IPS-18c (cell line): Measurements from ENCODE around the gene CH25H.

Experiments
- H3K4me3 ChIP-seq: 2 replicates; pipeline ENCODE4 v1.7.0; 2013; ENCODE audit warnings: low read depth, mild to moderate bottlenecking, low read length, moderate library complexity; ENCODE audit not compliant: insufficient read depth
- H3K9me3 ChIP-seq: one replicate; pipeline ENCODE4 v1.6.1; 2013; ENCODE audit warnings: mild to moderate bottlenecking, low read length, moderate library complexity; ENCODE audit not compliant: control insufficient read depth, insufficient read depth

The CH25H gene

DNA sequence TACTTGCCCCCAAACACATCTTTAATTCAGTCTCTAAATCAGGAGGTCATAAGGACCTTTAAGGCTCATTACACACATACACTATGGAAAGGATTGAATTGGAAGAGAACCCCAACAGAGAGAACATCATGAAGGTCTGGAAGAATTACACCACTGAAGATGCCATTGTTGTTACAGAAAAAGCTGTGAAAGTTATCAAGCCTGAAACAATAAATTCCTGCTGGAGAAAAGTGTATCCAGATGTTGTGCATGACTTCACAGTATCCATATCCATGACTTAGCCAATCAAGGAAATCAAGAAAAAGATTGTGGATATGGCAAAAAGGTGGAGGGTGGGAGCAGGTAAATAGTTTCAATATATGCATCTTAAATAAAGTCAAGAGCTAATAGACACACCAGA, 30.7 kb upstream of the CH25H start:
- H3K9me3 ChIP-seq: no peaks in the 10 kb centered on the region
- no peak overlapping the region for H3K4me3 ChIP-seq

DNA sequence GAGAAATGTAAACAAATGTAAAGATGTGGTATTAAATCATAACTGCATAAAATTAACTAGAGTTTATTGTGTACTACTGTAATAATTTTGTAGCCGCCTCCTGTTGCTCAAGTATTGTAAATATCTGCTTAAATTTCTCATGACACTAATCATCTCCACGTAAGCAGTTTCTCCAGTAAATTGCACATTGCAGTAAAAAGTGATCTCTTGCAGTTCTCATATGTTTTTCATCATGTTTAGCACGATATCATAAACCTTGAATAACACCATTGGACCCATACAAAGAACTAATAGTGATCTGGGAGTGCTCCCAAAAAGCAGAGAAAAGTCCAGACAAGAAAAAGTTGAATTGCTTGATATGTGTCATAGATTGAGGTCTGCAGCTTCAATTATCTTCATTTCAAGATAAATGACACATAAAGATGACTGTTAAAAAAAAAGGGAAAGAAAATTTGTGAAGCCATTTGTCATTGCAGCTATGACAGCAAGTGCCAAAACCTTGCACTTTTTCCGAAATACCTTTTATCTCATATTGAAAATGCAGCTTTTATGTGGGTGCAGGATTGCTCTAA, 29.2 kb upstream of the CH25H start:
- no peak overlapping the region for H3K4me3 ChIP-seq
- H3K9me3 ChIP-seq: no peaks in the 10 kb centered on the region

DNA sequence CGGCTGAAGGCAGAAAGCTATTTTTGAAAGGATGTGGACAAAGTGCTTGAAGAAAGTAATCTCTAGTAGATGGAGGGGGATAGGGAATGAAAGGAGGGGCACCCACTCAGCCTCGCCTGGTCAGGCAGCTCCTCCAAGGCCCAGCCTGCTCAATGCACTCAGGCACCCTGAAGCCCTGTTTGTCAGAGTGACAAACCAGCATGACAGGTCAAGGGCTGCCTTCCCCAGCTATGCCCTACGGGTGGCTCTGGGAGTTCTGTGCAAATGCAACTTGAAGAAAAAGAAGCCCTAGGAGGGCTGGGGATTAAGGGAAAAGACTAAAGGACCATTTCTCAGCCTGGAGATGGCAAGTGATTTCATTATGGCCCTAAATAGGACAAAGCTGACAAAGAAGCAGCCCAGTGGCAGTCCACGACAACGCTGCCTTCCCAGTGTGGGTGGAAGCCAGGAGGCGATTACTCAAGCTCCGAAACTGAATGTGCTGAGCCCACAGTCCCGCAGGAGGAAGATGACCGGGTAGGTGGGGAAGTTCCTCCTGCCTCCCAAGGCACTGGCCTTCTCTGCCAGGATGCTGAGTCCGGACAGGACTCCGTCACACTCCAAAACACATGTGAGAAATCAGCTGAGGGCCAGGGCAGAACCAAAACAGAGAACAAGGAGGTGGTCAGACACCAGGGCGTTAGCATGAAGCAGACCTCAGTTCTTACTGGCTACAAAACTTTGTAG, 28.1 kb upstream of the CH25H start:
- Histone ChIP-seq H3K4me3 (no peak overlapping the region), H3K9me3 (no peaks in the 10 kb centered on the region)

DNA sequence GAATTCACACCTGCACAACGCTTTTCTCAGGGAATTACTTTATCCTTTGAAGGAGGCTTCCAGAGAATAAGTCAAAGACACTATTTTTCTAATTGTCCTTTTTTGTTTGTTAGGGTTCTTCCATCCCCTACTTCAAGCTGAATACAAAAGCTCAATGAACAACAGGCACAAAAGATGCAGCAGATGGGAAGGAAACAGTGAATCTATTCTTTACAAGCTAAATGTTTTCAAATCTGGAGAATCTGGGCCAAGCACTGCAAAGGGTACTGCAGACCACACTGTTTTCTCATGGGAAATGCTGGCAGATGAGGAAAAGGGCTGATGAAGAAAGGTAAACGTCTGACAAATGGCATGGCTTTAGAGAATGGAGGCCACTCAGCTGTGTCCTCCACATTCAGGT, 25.9 kb upstream of the CH25H start:
- Histone ChIP-seq H3K4me3 (no peak overlapping the region), H3K9me3 (no peaks in the 10 kb centered on the region)

DNA sequence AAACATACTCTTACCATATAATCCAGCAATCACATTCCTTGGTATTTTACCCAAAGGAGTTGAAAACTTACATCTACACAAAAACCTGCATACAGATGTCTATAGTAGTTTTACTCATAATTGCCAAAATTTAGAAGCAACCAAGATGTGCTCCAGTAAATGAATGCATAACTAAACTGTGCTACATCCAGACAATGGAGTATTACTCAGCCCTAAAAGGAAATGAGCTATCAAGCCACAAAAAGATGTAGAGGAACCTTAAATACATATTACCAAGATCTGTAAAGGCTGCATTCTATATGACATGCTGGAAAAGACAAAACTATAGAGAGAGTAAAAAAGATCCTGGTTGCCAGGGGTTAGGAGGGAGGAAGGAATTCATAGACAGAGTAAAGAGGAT, 21.8 kb upstream of the CH25H start:
- Histone ChIP-seq H3K9me3 (no peaks in the 10 kb centered on the region), H3K4me3 (no peak overlapping the region)

DNA sequence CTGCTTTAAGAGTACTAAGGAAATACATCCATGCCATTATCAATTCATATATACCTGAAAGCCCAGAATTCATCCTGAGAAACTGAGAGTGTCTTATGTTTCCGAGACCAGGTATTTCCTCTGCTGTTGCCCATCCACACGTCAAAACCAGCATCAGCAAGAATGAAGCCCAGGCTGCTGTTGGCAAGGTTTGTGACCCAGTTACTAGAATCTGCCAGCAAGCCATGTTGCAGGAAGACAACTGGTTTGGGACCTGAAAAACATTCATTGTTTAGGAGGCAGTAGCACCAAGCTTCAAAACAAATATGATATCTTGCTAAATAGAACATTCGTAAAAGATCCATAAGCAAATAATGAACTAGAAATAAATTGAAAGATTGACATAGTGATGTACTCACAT, 21.0 kb upstream of the CH25H start:
- no peak overlapping the region for H3K4me3 ChIP-seq

DNA sequence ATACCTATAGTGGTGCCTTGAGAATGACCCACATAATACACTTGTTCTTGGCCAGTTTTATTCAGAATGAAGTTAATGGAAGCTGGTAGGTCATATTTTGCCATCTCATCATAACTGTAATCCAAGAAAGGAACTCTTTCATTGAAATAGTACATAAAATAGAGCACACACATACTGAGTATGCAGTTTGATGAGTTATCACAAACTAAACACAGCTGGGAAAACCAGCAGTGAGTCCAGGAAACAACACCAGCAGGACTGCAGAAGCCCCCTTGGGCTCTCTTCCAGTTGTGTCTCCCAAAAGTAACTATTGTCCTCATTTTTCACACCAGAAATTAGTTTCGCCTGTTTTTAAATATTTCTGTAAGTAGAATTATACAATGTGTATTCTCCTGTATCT, 19.8 kb upstream of the CH25H start:
- Histone ChIP-seq H3K9me3 (no peaks in the 10 kb centered on the region), H3K4me3 (no peak overlapping the region)

More for the DNA sequence above, 21.0 kb upstream of the CH25H start:
- H3K9me3 ChIP-seq: no peaks in the 10 kb centered on the region

DNA sequence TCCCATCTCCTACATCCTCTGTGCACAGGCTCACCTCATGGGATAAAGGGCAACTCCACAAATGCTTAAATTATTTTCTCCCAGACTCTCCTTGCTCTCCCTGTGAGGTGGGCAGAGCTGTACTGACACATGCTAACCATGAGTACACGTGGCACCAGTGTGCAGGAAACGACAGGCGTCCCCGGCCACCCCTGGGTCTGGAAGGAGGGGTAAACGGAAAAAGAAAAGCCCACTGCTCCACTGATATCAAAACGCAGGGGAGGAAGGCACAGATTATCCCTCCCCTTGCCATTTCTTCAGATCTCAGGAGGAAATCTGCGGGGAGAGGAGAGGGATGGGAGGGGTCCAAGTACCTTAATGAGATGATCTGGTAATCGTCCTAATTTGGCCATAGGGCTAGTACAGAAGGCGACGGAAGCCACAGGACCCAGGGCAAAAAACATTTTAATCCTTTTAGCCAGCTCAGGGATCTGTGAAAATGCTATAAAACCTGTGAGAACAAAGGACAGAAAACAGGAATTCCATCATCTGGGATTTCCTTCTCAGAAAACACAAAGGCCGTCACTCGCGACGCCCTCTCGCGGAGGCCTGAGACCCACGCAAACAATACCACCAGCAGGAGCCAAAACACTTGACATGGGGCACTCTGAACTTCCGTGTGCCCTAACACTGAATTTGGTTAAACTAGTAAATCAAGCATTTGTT, 17.8 kb upstream of the CH25H start:
- Histone ChIP-seq H3K4me3 (no peak overlapping the region), H3K9me3 (no peaks in the 10 kb centered on the region)

DNA sequence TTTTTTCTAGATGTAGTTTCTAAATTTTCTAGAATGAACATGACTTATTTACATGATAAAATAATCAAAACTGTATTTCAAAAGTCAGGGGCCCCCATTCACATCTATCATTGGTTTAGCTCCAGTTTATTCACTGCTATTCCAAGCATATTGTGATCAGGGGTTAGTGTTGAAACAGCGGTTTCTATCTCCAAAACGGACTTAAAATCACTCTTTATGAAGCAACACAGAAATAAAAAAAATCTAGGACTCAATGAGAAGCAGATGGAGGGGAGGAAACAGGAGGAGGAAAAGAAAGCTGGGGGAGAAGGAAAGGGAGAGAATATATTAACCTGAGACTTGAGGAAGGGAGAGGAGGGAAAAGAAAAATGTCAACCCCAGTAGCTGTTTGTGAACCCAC, 14.8 kb upstream of the CH25H start:
- no peaks in the 10 kb centered on the region for H3K9me3 ChIP-seq

DNA sequence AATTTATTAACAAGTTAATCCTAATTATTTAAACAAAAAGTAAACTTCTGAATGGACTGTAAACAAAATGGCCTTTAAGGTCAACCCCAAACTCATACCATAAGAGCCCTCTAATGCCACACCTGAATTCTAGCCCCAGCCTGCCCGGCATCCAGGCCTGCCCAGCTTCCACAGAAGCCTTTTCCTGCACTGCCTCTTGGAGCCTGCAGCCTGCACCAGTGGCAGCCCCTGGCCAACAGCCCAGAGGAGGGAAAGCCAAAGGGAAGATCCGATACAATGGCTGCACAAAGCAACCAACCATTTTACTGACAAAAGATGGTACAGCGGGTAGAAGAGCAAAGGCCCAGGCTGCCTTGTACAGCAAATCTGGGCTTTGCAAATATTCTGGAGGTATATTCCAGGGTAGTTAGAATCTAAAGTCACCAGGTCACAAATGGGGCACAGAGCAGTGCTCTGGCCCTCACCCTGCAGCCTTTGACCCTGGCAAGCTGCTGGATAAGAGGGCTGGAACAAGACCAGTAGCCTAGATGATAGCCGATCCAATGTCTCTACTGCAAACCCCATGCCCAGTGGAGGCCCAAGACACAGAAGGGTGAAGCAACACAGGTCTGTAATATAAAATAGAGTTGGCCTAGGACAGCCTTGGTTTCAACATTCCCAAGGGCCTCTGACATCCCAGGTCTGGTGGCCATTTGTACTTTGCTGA, 12.5 kb upstream of the CH25H start:
- no peaks in the 10 kb centered on the region for H3K9me3 ChIP-seq

More for the DNA sequence above, 14.8 kb upstream of the CH25H start:
- no peak overlapping the region for H3K4me3 ChIP-seq

DNA sequence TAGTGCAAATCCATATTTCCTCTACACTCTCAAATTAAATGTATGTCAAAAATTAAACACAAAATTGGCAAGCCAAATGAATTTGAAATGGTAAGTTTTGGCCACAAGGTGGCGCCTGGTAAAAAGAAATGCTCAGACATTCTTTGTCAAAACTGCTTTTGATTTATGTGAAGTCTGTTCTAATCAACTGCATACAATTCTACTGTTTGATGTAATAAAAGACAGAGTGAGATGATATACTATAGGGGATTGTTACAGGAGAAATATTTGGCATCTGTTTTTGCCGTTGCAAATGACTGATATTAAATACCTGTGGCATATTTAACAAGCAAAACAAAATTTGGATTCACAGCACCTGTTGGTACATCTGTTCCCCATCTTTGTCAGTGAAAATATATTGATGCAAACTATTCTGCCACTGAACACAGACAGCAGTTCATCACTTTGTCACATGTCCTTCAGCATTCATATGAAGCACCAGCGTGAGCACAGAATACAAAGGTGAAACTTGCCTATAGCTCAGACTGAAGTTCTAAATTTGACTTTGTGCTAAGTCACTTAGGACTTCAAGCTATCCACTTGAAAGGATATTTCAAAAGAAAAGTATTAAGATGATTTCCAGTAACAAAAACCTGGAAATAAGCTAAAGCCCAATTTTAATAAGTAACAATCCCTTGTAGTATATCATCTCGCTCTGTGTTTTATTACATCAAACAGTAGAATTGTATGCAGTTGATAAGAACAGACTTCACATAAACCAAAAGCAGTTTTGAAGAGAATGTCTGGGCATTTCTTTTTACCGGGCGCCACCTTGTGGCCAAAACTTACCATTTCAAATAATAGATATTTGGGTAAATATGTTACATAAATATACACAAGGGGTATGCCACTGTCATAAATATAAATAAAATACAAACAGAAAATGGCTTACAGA, 10.2 kb upstream of the CH25H start:
- Histone ChIP-seq H3K9me3 (no peaks in the 10 kb centered on the region), H3K4me3 (no peak overlapping the region)

More for the DNA sequence above, 12.5 kb upstream of the CH25H start:
- no peak overlapping the region for H3K4me3 ChIP-seq

DNA sequence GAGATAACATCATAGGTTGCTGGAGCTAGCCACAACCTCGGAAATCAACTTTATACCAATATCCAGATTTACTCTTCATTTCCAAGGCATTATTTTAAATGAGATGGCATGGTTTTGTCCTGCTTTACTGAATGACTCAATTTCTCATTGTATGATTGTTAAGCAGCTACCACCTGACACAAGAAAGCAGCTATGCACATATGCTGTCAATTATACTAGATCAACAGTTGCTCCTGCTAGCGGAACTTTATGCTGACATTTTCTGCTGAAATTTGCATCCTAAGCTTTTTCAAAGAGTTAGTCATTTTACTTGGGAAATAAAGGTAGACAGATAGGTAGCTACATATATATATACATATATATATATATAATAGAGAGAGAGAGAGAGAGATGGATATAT, 8.9 kb upstream of the CH25H start:
- Histone ChIP-seq H3K4me3 (no peak overlapping the region), H3K9me3 (no peaks in the 10 kb centered on the region)

DNA sequence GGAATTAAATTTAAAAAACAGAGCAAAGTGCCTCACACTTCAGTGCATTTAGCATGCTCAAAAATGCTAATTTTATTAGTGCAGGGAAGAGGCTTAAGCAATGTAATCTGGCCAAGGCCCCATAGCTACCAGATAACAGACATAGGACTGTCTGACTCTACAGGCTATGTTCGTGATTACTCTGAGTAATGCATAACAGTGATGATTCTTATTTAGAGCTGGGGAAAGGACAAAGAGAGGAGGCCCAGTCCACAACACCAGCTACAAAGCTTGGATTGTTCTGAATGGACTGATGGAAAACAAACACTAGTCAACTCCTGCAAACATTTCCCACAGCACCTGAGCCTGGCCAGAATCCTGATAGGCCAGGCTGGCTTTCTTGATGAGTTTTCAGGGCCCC, 8.4 kb upstream of the CH25H start:
- H3K4me3 ChIP-seq: no peak overlapping the region
- H3K9me3 ChIP-seq: no peaks in the 10 kb centered on the region

DNA sequence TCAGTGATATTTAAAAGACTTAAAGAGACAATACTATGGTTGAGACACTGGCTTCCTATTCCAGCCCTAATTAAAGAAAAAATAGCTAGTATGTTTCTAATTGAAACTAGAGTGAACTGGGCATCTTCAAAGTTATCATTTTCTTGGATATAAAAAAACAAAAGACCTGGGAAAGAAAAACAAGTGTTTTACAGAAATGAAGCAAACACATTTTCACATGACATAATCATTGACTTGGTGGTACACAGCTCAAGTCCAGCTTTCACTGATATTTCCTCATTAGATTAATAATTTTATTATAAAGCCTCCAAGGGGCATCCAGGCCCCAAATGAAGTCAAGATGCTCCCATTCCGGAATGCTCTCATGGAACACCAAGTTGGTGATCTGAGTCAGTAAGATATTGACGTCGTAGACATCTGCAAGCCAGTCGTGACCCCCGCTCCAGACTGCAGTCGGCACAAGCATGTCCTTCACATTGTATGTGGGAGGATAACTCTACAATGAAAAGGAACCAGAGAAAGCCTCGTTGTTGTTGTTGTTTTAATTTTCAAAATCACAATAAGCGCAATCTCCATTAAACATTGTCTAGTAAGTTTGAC, 7.5 kb upstream of the CH25H start:
- Histone ChIP-seq H3K4me3 (no peak overlapping the region), H3K9me3 (no peaks in the 10 kb centered on the region)

DNA sequence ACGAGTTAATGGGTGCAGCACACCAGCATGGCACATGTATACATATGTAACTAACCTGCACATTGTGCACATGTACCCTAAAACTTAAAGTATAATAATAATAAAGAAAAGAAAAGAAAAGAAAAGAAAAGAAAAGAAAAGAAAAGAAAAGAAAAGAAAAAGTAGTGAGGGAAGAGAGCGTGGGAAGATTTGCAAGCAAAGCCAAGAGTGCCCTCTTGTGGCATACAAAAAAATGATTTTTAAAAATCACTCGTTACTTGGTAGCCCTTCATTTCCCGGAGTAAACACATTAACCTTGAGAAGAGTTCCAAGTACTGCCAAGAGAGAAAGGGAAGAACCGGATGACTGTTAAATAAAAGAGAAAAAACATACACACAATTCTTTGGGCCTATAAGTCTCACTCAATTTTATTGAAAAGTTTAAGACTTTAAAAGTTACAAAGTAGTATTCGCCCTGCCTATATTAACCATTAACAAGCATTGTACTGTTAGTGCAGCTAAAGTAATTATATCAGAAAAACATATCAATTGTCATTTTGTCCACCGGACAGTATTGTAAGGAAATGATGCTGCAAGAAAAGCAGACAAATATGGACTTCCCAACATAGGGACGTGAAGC, 6.2 kb upstream of the CH25H start:
- Histone ChIP-seq H3K4me3 (no peak overlapping the region), H3K9me3 (no peaks in the 10 kb centered on the region)

DNA sequence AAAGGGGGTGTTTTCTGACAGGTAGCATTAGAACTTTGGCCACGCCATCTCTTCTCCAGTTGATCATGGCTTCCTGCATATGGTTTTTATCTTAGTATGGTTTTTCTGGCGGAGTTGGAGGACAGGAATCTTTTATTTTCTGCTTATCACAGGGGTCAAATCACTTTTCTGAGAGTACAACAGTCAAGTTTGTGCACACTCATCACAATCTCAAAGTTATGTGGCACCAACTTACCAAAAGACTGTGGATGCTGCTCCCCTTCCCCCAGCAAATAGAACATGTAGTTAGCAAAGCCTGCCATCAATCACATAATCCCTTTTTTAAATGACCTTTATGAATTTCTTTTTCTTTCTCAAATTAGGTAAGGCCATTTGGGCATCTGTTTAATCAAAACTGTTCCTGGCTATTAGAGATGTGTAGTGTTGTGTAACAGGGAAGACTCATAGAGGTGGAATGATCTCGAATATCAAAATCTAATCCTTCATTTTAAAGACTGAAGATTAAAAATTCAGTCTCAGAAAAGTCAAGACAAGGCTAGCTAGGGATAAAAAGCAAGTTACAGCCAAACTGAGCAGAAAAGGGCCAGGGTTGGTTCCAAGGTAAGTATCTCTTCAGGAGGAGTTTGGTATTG, 3.8 kb upstream of the CH25H start:
- H3K9me3 ChIP-seq: no peaks in the 10 kb centered on the region
- H3K4me3 ChIP-seq: no peak overlapping the region
